Fibroblast of upper back skin (primary cell): ENCODE measurements around the gene SHC3.
A peak's percentile ranks its signal among the peaks of the same experiment; 100 is the strongest.

Experiments
- DNase-seq: peaks from one replicate; pipeline ENCODE4 v3.0.0-alpha.2; 2013

SHC3 gene

DNA sequence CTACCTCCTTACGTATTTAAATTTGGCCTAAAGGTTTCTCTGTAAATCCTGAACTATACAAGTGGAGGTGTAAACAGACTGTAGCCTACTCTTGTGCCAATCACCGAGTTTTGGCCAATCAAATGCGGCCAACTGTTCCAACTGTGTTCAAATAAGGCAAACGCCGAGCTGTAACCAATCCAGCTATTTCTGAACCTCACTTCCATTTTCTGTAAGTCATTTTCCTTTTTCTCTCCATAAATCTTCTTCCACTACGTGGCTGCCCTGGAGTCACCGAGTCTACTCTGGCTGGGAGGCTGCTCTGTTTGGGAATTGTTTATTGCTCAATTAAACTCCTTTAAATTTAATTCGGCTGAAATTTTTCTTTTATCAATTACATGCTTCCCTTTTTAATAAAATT is 129.0 kb downstream of the SHC3 start:
- DNase-seq = no peak

GRCh38 chr9:89048616-89049015 is 130.0 kb downstream of the SHC3 start:
- DNase-seq = no peak

DNA sequence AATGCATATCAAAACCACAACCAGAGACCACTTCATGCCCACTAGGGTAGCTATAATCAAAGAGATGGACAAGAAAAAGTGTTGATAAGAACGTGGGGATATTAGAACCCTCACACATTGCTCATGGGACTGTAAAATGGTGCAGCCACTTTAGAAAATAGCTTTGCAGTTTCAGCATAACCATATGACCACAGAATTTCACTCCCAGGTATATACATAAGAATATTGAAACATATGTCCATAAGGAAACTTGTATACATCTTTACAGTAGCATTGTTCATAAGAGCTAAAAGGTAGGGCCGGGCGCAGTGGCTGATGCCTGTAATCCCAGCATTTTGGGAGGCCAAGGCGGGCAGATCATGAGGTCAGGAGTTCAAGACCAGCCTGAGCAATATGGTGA is 131.0 kb downstream of the SHC3 start:
- no peak for DNase-seq

- peak; percentile 66 for DNase-seq
Observed at GRCh38 chr9:89046832-89047231, 131.8 kb downstream of the SHC3 start.

DNA sequence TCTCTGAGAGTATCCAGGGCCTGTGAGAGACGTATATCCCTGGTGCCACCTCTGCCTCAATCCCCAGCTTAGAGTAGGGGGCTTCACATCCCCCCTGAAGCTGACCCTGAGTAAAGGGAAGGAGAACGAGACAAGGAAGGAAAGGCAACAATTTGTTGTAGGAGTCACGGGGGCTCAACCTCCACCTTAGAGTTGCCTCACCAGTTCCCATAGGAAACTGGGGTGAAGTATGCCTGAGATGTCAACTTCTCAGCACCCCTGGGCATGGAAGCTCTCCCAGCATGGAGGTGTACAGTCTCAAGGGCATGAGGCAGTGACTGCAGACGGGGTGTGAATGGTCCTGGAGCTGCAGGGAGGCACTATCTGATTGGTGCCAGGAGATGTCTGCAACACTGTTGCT is 133.7 kb downstream of the SHC3 start:
- DNase-seq = no peak

GRCh38 chr9:89044104-89044503 is 134.5 kb downstream of the SHC3 start:
- DNase-seq = no peak

DNA sequence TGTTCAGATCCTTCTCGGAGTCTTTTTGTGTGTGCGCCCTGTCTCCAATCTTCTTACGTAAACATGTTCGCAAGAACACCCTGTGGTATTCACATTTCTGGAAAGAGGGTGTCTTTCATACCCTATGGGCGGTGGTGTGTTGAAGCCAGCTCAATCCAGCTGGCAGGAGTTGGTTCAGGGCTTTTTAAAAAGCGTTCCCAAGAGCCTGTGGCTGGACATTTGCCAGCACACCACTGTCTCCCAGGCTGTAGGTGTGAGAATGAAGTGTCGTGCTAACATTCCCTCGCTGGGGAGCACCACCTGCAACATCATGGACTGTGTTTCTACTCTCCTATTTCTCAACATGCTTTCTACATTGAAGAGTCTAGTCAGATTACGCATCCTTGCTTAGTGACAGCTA is 135.6 kb downstream of the SHC3 start:
- no peak for DNase-seq

- DNase-seq = no peak
Observed at GRCh38 chr9:89039664-89040063, 139.0 kb downstream of the SHC3 start.

DNA sequence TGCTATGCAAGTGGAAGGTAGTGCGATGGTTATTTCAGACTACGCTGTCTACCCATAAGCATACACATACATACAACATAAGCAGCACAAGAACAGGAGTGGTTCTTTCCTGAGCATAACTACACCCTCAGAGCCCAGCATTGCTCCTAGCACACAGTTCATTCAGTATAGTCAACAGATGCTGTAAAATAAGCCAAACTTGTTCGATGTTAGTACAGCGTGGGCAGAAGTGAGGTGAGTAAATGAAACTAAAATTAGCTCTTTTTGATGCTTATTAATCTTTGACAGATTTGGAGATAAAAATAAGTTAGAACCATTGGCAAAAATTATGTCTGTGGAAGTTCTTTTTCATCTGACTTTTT is 139.5 kb downstream of the SHC3 start:
- no peak for DNase-seq

GRCh38 chr9:89038382-89039103 is 140.1 kb downstream of the SHC3 start:
- DNase-seq = peak; percentile 93

- no peak for DNase-seq
Observed at GRCh38 chr9:89037891-89038290, 140.7 kb downstream of the SHC3 start.

DNA sequence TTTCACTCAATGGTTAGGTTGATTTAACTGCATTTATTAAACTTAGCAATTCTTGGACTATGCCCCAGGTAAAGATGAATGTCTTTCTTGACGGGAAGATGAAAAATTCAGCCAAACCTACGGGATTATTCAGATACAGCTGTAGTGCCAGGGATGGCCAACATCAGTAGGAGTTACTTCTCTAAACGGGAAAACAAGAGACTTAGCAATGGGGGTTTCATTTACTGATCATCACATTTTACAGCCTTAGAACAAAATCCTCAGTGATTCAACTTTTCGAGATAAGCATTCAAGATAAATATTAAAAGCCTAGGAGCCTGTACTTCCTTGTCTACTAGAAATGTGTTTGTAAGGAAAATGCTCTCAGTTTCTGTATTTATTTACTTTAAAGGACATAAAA is 141.3 kb downstream of the SHC3 start:
- no peak for DNase-seq

DNA sequence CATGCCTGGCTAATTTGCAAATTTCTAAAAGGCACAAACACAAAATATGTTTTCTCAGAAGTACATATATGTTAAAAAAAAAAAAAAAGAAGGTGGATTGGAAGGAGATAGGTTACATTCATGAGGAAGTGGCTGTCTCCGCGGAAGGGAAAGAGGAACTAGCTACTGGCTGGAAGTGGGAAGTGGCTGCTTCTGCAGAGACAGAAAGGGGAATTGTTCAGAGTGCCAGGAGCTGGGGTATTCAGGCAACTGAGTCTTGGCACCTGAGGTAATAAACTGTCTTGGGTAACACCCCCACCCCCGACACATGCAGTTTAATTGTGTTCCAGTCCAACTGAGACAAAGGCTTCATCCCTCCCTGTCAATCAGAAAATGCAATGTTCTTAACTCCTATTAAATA is 141.7 kb downstream of the SHC3 start:
- no peak for DNase-seq

GRCh38 chr9:89036383-89036782 is 142.2 kb downstream of the SHC3 start:
- DNase-seq = peak; percentile 48

DNA sequence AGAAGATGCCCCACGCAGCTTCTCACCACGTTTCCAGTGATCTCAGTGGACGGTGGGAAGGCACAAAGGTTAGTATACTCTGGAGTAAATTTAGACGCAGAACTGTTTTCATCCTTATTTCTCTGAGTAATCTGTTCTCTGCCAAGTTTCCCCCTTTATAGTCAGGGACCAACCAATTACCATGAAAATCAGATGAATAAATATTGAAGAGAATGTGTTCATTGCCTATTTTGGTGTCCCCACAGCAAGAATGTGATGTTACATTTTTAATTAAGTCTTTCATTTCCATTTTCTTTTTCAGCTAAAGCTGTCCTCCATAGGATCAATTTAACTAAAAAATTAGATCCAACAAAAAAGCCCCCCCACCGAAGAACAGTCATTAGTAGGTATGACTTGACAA is 146.0 kb downstream of the SHC3 start:
- DNase-seq = no peak

DNA sequence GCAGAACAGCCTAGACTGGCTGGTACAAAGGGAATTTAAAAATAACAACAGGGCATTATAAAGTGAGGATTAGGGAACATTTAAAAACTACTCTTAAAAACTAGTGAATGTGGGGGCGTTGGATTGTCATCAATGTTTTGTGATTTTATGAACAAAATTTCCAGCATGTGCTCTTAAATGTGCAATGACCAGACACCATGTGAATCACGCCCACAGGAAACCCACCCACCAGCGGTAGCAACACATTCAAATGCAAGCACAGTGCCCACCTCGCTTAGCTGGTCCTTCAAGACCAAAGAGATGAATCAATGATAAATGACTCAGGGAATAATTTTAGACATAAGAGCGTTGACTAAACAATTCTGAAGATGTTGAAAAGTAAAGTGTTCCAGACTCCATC is 146.4 kb downstream of the SHC3 start:
- DNase-seq = no peak

- no peak for DNase-seq
Observed at GRCh38 chr9:89029788-89030187, 148.8 kb downstream of the SHC3 start.

GRCh38 chr9:89026876-89027275 is 151.7 kb downstream of the SHC3 start:
- DNase-seq = no peak

- DNase-seq = no peak
Observed at GRCh38 chr9:89025553-89025952, 153.1 kb downstream of the SHC3 start.

- DNase-seq = no peak
Observed at GRCh38 chr9:89024727-89025126, 153.9 kb downstream of the SHC3 start.

GRCh38 chr9:89023740-89024139 is 154.9 kb downstream of the SHC3 start:
- DNase-seq = peak; percentile 38

DNA sequence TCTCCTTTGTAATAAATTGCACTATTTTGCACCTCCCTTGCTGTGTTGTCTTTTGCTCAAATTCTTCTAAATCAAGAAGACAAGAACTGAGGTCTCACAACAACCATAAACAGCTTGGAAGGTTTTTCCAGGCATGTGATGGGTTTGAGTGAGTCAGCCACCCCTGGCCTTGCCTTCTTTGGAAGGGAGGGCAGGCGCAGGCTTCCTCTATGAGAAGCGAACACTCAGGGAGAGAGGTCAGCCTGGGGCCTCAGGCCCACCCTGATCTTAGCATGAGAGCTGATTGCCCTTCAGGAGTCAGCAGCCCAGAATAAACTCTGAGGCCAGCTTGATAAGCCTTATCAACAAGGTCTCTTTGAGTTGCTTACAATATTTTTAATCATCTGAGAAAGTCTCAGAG is 155.7 kb downstream of the SHC3 start:
- peak; percentile 60 for DNase-seq

DNA sequence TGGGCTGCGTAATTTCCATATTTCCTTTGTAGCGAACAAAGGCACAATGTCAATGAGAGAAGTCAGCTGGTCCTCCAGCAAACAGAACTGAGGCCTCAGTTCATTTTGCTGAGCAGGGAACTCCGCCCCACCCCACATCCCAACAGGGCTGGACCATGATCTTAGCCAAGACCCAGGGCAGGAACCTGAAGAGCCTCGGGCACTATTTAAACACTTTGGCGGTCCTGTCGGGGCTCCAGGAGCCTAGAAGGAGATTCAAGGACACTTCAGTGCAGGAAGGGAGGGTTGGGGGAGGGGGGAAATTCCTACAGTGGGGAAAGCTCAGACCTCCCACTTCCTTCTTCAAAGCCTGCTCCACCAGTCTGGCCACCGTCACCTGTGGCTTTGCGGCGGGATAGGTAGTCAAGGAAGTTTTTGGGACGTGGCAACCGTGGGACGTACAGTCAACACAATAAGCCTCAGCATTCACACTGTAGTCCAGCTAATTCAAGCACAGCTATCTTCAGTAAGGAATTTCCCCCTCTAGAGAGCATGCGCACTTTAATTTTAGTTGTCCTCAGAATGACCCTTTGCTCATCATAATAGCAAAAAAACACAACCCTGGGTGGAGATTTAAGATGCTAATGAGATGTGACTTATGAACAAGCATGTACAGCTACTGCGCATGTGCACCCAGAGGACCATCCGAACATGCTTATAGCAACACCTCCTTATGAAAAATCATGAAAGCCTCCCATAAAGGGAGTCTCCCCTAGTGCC is 156.4 kb downstream of the SHC3 start:
- DNase-seq = no peak

DNA sequence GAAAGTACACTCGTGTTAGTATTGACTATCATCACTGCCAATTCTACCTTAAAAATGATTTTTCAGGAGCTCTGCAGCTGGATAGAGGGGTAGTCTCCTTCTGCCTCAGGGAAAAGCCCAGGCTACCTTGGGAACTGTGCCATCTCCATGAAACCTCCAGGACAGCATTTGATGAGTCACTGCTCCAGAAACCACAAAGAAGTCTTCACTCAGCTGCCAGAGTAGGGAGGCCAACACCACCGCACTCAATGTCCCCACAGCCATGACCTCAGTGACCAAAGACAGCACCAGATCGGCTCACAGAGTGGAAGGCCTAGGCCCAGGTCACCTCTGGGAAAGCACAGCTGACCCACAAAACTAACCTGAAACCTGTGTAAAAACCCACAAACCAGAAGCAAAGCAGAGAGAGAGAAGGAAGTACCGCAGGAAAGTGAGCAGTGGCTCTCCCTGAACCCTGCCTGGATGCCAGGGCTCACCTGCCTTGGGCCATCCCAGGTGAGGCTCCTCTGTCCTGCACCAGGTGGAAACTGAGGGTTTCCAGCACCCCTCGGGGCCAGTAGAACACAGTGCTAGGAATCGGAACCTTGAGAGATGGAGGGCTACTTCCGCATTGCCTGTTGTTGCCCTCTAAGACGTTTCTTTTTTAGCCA is 157.3 kb downstream of the SHC3 start:
- DNase-seq = peak; percentile 91
